ENCODE results near the gene NACC2.

NACC2 gene

DNA sequence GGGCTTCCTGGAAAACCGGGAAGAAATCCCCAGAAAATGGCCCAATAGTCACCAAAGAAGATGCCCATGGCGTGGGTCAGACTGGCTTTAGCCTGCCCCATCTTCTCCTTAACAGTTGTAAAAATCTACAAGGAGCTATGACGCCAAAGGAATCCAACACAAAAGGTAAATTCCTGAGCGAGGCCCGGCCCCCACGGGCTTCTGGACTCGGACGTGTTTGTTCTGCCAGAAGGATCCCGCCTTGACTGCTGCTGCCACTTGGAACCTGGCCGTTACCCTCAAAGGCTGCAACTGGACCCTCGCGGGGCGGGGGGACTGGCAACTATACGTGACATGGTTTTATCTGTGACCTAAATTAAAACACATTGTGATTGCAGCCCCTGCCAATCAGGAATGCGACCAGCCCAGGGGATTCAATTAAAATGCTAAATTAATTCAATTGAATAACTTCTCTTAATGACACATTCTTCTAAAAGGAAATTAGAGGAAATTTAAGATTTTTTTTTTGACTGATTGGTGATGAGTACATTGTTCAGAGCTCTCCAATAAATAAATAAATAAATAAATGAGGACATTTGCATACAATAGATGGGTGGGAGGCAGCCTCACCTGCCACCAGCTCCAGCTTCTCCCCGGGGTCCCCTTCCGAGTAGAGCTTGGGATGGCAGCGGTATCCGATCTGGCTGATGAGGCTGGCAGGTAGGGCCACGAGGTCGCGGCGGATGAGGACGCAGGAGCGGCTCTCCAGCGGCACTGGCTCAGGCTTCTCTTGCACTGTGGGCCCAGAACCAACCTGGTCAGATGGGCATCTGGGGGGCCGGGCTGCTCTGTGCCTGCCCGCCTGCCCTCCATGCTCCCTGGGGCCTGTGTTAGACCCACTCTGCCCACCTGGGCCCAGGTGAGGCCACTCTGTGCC is 79.2 kb downstream of the NACC2 start:
- in situ Hi-C loops (cut with MboI; ENCODE audit: low sequenced_read_pairs) = no loop called here

DNA sequence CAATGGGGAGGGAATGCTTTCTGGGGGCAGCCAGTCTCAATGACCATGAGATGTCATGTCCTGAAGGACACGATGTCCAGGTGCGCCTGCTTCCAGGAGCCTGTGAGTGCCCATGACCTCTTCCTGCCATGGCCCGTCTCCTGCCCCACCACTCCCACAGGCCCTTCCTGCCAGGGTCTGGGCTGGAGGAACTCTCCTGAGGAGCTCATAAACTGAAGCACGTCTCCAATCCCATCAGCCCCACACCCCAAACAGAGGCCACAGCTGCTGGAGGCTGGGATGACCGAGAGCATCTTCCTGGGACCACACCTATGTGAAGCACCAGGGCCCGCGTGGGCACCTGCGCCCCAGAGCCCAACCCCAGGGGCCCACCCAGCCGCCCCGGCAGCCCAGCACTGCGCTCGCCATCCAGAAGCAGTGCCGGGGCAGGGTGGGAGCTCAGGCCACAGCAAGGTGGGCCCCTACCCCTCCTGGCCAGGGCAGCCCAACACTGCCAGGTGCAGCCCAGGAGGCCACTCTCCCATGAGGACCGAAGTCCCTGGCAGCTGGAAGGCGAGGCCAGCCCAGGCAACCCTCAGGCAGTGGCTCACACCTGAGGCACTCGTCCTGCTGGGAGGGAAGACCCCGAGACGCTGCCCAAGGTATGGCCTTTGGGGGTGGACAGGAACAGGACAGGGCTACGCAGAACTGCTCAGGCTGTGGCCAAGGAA is 80.0 kb downstream of the NACC2 start:
- in situ Hi-C loops (cut with MboI; ENCODE audit: low sequenced_read_pairs) = no loop called here

GRCh38 chr9:136014147-136014923 is 80.8 kb downstream of the NACC2 start:
- in situ Hi-C loops (cut with MboI; ENCODE audit: low sequenced_read_pairs) = no loop called here

DNA sequence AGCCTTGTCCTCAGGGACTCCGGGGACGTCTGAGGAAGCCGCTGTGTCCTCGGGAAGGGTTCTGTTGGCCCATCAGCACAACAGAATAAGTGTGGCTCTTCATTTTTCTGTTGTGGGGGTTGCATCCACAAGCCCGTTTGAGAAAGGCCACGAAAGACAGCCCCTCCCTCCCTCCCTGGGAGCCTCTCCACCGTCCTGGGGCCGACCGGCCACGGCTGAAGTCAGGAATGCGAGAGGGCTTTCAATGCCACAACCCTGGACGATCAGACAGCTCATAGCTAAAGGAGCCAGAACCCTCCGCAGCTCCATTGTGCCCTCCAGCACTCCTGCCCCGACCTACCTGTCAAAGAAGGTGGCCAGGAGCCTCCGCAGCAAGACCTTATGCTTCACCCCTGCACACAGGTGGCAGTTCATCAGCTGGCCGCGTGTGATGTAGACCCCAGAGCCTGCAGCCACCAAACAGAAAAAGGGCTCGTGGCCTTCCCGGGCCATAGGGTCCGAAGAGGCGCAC is 81.5 kb downstream of the NACC2 start:
- in situ Hi-C loops (cut with MboI; ENCODE audit: low sequenced_read_pairs) = no loop called here

DNA sequence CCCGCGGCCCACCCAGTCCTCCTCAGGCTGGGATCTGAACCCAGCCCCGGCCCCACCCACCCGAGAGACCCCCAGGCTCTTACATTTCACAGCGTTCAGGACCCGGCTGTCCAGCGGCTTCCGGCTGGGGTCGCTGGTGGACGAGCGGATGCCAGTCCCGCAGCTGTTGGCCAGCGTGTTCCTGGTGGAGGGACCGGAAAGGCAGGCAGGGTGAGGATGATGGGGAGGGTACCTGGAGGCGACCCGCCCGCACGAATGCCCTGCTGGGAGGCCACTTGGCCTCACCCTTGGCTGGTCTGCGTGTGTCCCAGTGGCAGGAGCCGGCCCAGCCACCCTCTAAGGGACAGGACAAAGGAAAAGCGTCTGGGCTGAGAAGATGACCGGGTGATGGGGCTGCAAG is 82.0 kb downstream of the NACC2 start:
- in situ Hi-C loops (cut with MboI; ENCODE audit: low sequenced_read_pairs) = no loop called here

DNA sequence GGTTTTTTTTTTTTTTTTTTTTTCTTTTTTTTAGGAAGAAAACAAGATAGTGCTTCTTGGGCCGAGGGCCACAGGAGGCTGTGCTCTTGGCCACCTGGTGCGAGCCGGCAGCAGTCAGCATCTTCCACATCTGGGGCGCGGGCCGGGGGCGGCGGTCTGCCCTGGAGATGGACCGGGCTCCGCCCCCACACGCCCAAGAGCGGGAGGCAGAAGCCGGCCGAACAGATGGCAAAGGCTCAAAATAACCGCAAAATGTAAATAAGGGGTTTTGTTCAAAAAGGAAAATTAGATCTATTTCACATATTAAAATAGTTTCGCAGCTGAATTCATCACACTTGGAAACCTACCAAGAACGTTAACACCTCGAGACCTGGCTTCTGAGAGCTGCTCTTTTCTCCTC is 82.4 kb downstream of the NACC2 start:
- in situ Hi-C loops (cut with MboI; ENCODE audit: low sequenced_read_pairs) = no loop called here

- in situ Hi-C loops (cut with MboI; ENCODE audit: low sequenced_read_pairs) = no loop called here
Observed at GRCh38 chr9:136011703-136012496, 83.2 kb downstream of the NACC2 start.

- in situ Hi-C loops (cut with MboI; ENCODE audit: low sequenced_read_pairs) = no loop called here
Observed at GRCh38 chr9:136011376-136011702, 83.8 kb downstream of the NACC2 start.

DNA sequence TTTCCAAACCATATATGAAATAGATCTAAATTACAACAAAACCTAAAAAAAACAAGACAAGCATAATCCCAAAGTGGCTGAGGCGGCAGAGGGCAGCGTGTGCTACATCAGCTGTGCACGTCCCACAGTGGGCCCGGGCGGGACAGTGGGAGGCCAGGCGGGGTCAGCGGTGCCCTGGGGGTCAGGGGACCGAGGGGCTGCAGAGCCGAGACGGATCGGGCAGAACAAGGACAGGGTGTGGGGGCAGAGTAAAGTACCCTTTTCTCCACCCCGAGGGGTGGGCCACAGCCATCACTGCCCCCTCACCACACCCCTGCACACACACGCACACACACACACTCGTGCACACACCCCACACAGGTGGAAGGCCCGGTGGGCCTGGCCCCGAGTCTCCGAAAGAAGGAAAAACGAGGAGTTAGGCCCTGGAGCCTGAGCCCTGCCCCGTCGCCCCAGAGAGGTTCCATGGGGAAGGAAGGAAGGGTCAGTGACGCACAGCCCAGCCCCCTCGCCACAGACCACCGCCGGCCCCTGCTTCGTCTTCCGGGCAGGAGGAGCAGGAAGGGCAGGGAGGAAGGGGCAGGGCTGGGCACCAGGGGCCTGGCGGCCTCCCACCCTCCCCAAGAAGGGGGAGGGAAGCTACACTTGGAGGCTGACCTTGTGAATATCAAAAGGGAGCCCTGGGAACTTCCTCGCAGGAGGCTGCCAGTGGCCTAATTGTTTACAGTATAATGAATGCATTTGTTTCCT is 84.3 kb downstream of the NACC2 start:
- in situ Hi-C loops (cut with MboI; ENCODE audit: low sequenced_read_pairs) = no loop called here

GRCh38 chr9:136010176-136010575 is 84.9 kb downstream of the NACC2 start:
- in situ Hi-C loops (cut with MboI; ENCODE audit: low sequenced_read_pairs) = no loop called here

DNA sequence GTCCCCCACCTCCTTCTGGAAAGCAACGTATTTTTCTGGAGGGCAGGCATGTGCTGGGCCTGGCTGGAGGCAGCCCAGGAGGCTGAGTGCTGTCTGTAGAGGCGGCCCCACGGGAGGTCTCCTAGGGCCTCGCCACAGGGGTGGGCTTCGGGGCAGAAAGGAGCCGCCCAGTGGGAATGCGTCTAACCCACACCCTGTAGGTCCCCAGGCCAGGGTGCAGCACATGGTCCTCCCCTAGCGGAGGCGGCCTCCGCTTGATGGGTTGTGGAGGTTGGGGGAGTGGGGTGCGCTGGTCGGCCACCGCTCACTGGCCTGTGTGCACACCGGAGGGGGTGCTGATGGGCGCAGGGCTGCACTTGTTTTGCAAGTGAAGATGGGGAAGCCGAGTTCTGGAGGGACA is 85.6 kb downstream of the NACC2 start:
- in situ Hi-C loops (cut with MboI; ENCODE audit: low sequenced_read_pairs) = no loop called here

- in situ Hi-C loops (cut with MboI; ENCODE audit: low sequenced_read_pairs) = no loop called here
Observed at GRCh38 chr9:136008693-136008997, 86.4 kb downstream of the NACC2 start.

DNA sequence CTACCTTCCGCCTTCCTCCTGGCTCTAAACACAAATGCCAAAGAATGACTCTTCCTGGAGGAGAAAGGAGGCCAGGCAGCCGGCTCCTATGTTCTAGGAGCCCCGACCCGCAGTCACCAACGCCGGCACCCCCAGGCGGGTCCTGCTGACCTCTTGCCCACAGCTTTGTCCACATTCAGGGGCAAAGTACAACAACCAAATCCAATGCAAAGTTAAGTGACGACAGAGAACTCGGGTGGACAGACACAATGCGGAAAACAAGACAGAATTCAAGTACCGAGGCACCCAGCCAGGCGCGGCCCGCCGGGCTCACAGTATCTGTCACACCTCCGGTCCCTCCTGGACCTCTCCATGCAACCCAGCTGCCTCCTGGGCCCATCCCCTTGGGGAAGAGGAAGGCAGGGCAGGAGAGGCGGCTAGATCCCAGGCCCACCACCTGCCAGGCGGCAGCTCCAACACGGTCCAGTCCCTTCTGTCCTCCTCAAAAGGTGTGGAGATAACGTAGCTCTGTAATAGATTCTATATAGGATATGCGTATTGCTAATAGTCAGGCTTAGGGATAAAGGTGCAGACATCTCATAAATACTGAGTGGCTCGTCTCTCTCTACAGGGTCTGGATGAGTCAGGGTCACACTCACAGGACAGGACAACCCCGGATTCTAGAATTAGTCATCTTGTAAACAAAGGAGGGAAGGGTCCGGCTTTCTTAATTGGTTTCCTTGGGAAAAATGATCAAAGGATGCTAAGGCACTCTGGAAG is 87.0 kb downstream of the NACC2 start:
- in situ Hi-C loops (cut with MboI; ENCODE audit: low sequenced_read_pairs) = no loop called here

- in situ Hi-C loops (cut with MboI; ENCODE audit: low sequenced_read_pairs) = no loop called here
Observed at GRCh38 chr9:136007276-136007933, 87.7 kb downstream of the NACC2 start.

DNA sequence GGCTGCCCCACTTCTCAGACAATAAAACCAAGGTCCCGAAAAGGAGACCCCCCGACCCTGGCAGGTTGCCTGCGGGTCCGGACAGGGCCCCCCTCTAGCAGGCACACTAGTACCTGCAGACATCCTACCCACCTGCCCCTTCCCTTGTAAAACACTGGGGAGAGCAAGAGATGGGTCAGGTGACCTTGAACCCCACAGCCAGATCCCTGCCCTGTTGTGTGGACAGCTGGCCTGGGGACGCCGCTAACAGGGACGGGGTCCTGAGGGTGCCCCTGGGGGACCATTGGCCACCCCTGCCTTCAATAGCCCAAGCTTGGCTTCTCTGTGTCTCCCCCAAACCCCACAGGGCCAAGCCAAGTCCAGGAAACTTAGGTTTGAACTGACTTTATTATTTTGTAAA is 88.9 kb downstream of the NACC2 start:
- in situ Hi-C loops (cut with MboI; ENCODE audit: low sequenced_read_pairs) = no loop called here

- in situ Hi-C loops (cut with MboI; ENCODE audit: low sequenced_read_pairs) = no loop called here
Observed at GRCh38 chr9:136004712-136005111, 90.4 kb downstream of the NACC2 start.

DNA sequence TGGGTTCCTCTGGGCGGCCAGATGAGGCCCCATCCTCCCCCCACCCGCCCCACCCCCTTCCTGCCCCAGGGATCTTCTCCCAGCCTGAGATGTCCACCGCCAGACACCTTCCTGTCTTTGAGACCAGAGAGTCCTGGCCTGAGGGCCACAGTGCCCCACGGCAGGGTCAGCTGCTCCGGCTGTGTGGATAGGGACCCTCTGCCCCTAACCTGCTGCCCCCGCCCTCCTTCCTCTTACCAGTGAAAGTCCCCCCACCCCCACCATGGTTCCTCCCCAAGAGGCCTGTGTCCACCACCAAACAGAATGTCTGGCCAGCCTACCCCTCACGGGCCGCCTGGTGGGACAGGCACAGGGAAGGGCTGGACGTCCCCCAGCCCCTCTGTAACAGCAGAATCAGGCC is 90.9 kb downstream of the NACC2 start:
- in situ Hi-C loops (cut with MboI; ENCODE audit: low sequenced_read_pairs) = no loop called here

DNA sequence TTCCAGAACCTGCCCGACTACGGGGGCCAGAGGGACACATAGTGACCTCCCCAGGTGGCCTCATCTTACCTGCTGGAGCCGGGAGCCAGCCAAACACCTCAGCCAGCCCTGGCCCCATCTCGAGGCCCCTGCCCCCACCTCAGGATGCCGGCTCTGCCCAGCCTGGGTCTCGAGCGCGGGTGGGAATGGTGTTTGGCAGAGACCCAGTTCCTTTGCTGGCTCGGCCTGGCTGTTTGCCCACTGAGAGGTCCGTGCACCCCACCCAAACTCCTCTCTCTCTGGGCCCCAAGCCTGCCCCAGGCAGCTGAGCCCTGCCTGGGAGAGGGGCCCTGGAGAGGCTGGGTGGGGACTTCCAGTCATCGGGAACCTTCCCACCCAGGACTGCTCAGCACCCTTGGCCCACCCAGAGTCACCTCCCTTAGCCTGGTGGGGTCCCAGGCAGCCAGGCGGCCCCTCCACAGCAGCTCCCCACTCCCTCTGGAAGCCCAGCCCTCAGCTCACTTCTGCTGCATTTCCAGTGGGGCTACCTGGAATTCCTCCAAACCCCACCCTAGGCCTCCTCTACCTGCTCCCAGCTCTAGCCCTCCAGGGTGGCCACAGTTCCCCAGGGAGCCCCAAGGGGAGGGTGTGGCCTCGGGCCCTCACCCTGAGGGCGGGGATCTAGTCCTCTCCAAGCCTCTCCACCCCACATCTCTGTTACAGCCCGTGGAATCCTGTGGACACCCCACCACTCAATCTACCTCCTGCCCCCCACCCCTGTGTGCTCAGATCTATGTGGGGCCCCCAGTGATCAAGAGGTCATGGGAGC is 91.5 kb downstream of the NACC2 start:
- in situ Hi-C loops (cut with MboI; ENCODE audit: low sequenced_read_pairs) = no loop called here

Measured in HL-60/S4 treated with retinoic acid at 250 ng/mL for 4 days and 3 days (cell line).